Endothelial cell of umbilical vein (primary cell): ENCODE measurements around the gene RHOF. TPM values are rescaled to one million over a fixed set of nuclear protein-coding genes. Genes with fewer than 3 reads are reported as not detected.

Experiments used
- BruUV-seq: library from RNA; stranded (reverse); fragments of 400-500 nt; replicated peaks from 2 replicates; lab custom pipeline; 2021; lab: Mats Ljungman, UMichigan
- CTCF ChIA-PET: fragments of 300-600, 350-600 bp; sonication (Branson Sonifier 250); formaldehyde crosslinking; loops from one replicate; lab custom pipeline; 2021; ENCODE audit warnings: antibody characterized with exemption, inconsistent platforms; lab: Charles Lee
- POLR2A ChIA-PET: fragments of 300-600, 350-600 bp; sonication (Branson Sonifier 250); formaldehyde crosslinking; loops from one replicate; lab custom pipeline; 2021; ENCODE audit warnings: antibody characterized with exemption, inconsistent platforms; lab: Charles Lee
- DNase-seq: peaks from one replicate; pipeline ENCODE4 v3.0.0-alpha.2; 2011; ENCODE audit warnings: low read depth, low spot score
- FAIRE-seq: peaks from 2 replicates; lab custom pipeline; 2011; peaks lifted over from hg19 to GRCh38; lab: Jason Lieb, UNC
- H2AFZ ChIP-seq: 2 replicates; pipeline ENCODE4 v1.6.0; 2012; ENCODE audit warnings: low read depth, low read length, control low read depth, inconsistent platforms
- H3K27ac ChIP-seq: 2 replicates; pipeline ENCODE4 v1.5.1; 2011; ENCODE audit warnings: low read depth, mild to moderate bottlenecking, control low read depth, low read length, moderate library complexity; ENCODE audit not compliant: insufficient read depth
- H3K27me3 ChIP-seq, 2 experiments: 2 replicates each; pipeline versions ENCODE4 v1.6.0 to v1.6.1; 2011; ENCODE audit warnings: low read length in 2 of 2, mixed read lengths in 1 of 2; ENCODE audit not compliant: control insufficient read depth in 2 of 2, insufficient read depth in 2 of 2
- H3K36me3 ChIP-seq, 2 experiments: 2 replicates in 1 of 2; 3 replicates in 1 of 2; pipeline ENCODE4 v1.5.1; 2011; ENCODE audit warnings: low read length in 2 of 2, mild to moderate bottlenecking in 1 of 2, moderate library complexity in 1 of 2; ENCODE audit not compliant: control insufficient read depth in 2 of 2, insufficient read depth in 2 of 2; ENCODE audit errors: extremely low read depth in 1 of 2
- H3K4me1 ChIP-seq: 3 replicates; pipeline ENCODE4 v1.5.1; 2011; ENCODE audit warnings: mild to moderate bottlenecking, low read length; ENCODE audit not compliant: control insufficient read depth, insufficient read depth; ENCODE audit errors: extremely low read depth
- H3K4me2 ChIP-seq: 2 replicates; pipeline ENCODE4 v1.6.1; 2011; ENCODE audit warnings: low read length, control low read depth, mixed read lengths; ENCODE audit not compliant: insufficient read depth
- H3K4me3 ChIP-seq, 3 experiments: fragments of 200-600 bp in 1 of 3; sonication (generic), shearing (Covaris generic) in 1 of 3; replicated peaks in 1 of 3; 2 replicates each; pipeline ENCODE4 v1.5.1; 2011 to 2016; ENCODE audit warnings: control low read depth in 3 of 3, low read length in 3 of 3, mild to moderate bottlenecking in 2 of 3, inconsistent platforms in 1 of 3, low read depth in 1 of 3, moderate library complexity in 1 of 3; ENCODE audit not compliant: insufficient read depth in 1 of 3
- H3K79me2 ChIP-seq: 2 replicates; pipeline ENCODE4 v1.6.0; 2012; ENCODE audit warnings: low read length, inconsistent platforms; ENCODE audit not compliant: control insufficient read depth, insufficient read depth
- H3K9ac ChIP-seq: replicated peaks from 2 replicates; pipeline ENCODE3; 2011; ENCODE audit warnings: low read length, control low read depth; ENCODE audit not compliant: insufficient read depth; ENCODE audit errors: extremely low read depth
- H3K9me1 ChIP-seq: replicated peaks from 3 replicates; pipeline ENCODE4 v1.6.0; 2011; ENCODE audit warnings: mild to moderate bottlenecking, low read length; ENCODE audit not compliant: control insufficient read depth, insufficient read depth; ENCODE audit errors: extremely low read depth
- H3K9me3 ChIP-seq: replicated peaks from 2 replicates; pipeline ENCODE4 v1.5.1; 2012; ENCODE audit warnings: low read length, inconsistent platforms; ENCODE audit not compliant: control insufficient read depth, insufficient read depth
- H4K20me1 ChIP-seq: replicated peaks from 2 replicates; pipeline ENCODE3; 2011; ENCODE audit warnings: mild to moderate bottlenecking, low read length; ENCODE audit not compliant: control insufficient read depth, insufficient read depth; ENCODE audit errors: extremely low read depth
- FOS ChIP-seq: IDR thresholded peaks from 2 replicates; pipeline ENCODE4 v1.6.1; 2011; ENCODE audit warnings: mild to moderate bottlenecking, low read length, moderate library complexity, borderline replicate concordance; ENCODE audit not compliant: insufficient read depth
- dilution Hi-C: fragments of 300-500 bp; cut with MboI; formaldehyde crosslinking; loops from one replicate; pipeline ENCODE4 v1.15.0; 2019; ENCODE audit warnings: low sequenced_read_pairs; ENCODE audit not compliant: extremely low pct_ligation_motif_present
- intact Hi-C: fragments of 100-400 bp; cut with micrococcal nuclease; formaldehyde crosslinking; loops from one replicate; pipeline ENCODE4 v1.10.0; 2022
- polyA plus RNA-seq, 4 experiments: library from polyadenylated mRNA; depleted of rRNA in 3 of 4; stranded (reverse) in 3 of 4; unstranded in 1 of 4; fragments of >200 nt; gene quantifications; 2 replicates each; pipeline versions ENCODE4 v1.2.1 to v1.2.3, GENCODE V29; 2011 to 2012; ENCODE audit warnings: missing spikeins in 1 of 4
- total RNA-seq: library from RNA; stranded (reverse); gene quantifications from 2 replicates; pipeline ENCODE4 v1.2.3, GENCODE V29; 2021
- TF ChIP-seq, protein P1 (sequence below), 2 donors: IDR thresholded peaks; 1 replicate in 1 of 2; 2 replicates in 1 of 2; pipeline ENCODE4 v1.5.1; 2011; ENCODE audit warnings: low read length in 2 of 2, mild to moderate bottlenecking in 2 of 2, moderate library complexity in 2 of 2, control low read depth in 1 of 2, inconsistent platforms in 1 of 2, low read depth in 1 of 2; ENCODE audit not compliant: insufficient read depth in 1 of 2; ENCODE audit errors: extremely low read depth in 1 of 2

The RHOF gene
- total and polyA plus RNA-seq, 2 donors (not counting 3 experiments of a cell fraction or from before 2014, with no cell fraction given) = 9.3 to 22.3 TPM

DNA sequence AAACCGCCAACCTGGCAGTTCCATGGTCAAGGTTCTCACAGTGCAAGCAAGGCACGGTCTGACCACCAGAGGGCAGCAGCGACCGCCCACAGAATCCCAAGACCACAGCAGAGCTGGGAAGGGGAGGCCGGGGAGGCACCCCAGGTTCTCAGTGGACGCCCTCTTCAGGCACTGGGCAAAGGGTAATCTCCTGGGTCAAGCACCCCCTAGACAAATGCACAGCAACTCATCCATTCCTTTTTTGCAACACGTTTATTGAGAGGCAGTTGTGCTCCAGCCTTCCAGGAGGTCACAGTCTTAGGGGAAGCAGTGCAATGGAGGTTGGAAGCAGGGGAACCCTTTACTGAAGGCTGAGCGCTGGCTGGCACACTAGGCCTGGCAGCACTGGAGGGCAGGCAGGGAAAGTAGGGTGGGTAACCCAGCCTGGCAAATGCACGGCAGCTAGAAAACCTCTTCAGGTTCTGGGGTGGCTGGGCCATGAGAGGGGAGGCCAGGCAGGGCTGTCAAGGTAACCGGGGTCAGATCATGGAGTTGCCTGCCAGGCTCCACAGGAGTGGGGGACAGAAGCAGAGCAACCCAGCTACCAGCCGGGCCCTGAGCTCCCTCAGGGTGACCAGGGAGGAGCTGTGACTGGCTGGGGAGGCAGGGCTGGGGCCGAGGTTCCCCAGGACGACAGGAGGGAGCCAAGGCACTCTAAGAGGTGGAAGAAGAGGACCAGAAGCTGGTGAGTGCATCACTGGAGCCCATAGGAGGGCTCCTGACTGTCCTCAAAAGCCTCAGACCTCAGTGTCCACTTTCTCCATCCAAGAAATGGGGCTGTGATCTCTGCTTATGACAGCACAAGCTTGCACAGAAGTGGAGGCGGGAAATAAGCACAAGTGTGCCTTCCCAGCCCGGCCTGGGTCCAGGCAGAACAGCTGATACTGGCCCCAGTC is 1.8 kb upstream of the RHOF start:
- dilution Hi-C loops = no loop called here
- no peak overlapping the region for H3K4me2 ChIP-seq
- H3K27me3 ChIP-seq = no peaks in the 10 kb centered on the region
- DNase-seq (peak; percentile 86), FAIRE-seq (peak; percentile 89)
- intact Hi-C loops = loop anchor here (1.0 to 5.0 kb wide), 4 partner anchors 17 to 168 kb away; partner anchors contain the start of genes ORAI1 and PSMD9
- BruUV-seq = no TSS peak
- peak overlapping the region; percentile 1 for H3K27ac ChIP-seq
- no peaks in the 10 kb centered on the region for H4K20me1 ChIP-seq
- no peak overlapping the region for H2AFZ ChIP-seq
- CTCF ChIA-PET = interaction anchor here (0.6 to 12.7 kb wide), 30 partner anchors 13 to 167 kb away, joined by 3 to 774 read pairs (median 10); partner anchors contain the start of genes PSMD9, SETD1B and TMEM120B
- H3K9me1 ChIP-seq = no peaks in the 10 kb centered on the region
- no peak overlapping the region for H3K9ac ChIP-seq
- peaks cover 38% of the 10 kb centered on the region for H3K4me1 ChIP-seq
- POLR2A ChIA-PET = interaction anchor here (0.9 to 5.7 kb wide), 4 partner anchors 11 to 93 kb away, joined by 4 to 37 read pairs (median 10); partner anchors contain the start of gene PSMD9
- H3K9me3 ChIP-seq = no peaks in the 10 kb centered on the region
- no peak overlapping the region for H3K4me3 ChIP-seq
- peaks cover 22% of the 10 kb centered on the region for H3K79me2 ChIP-seq
- TF ChIP-seq, protein P1, sequence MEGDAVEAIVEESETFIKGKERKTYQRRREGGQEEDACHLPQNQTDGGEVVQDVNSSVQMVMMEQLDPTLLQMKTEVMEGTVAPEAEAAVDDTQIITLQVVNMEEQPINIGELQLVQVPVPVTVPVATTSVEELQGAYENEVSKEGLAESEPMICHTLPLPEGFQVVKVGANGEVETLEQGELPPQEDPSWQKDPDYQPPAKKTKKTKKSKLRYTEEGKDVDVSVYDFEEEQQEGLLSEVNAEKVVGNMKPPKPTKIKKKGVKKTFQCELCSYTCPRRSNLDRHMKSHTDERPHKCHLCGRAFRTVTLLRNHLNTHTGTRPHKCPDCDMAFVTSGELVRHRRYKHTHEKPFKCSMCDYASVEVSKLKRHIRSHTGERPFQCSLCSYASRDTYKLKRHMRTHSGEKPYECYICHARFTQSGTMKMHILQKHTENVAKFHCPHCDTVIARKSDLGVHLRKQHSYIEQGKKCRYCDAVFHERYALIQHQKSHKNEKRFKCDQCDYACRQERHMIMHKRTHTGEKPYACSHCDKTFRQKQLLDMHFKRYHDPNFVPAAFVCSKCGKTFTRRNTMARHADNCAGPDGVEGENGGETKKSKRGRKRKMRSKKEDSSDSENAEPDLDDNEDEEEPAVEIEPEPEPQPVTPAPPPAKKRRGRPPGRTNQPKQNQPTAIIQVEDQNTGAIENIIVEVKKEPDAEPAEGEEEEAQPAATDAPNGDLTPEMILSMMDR (IDR thresholded peaks at IDR 0.05; ENCODE audit: extremely low read depth in 1 of 2, insufficient read depth in 1 of 2, low read depth in 1 of 2, low read length in 2 of 2) = peak; percentile 95 to 98
- TF ChIP-seq FOS = no peak
- H3K36me3 ChIP-seq = peaks cover 2 to 16% of the 10 kb centered on the region in 2 experiments
